COR-L47 (cell line): Measurements from ENCODE around the gene SDCBP2.

Experiments
- DNase-seq: peaks from one replicate; lab custom pipeline; 2025; lab: John Stamatoyannopoulos, UW

Gene SDCBP2

GRCh38 chr20:1273366-1273765, 55.6 kb downstream of the SDCBP2 start:
- no peak for DNase-seq

- no peak for DNase-seq
These were observed 56.4 kb downstream of the SDCBP2 start for GRCh38 chr20:1272368-1273100.

GRCh38 chr20:1269850-1270249, 59.1 kb downstream of the SDCBP2 start:
- no peak for DNase-seq

- DNase-seq, result no peak
These were observed 59.7 kb downstream of the SDCBP2 start for GRCh38 chr20:1269235-1269634.

- no peak for DNase-seq
These were observed 61.0 kb downstream of the SDCBP2 start for GRCh38 chr20:1267809-1268374.

- DNase-seq, result no peak
These were observed 61.8 kb downstream of the SDCBP2 start for GRCh38 chr20:1267161-1267560.

GRCh38 chr20:1266167-1266973, 62.6 kb downstream of the SDCBP2 start, which contains the start of gene SNPH:
Gene SNPH (plus strand): TSS chr20:1266294. CDS start chr20:1296240, 29,946 bp downstream.
- peak; percentile 40 for DNase-seq

- no peak for DNase-seq
These were observed 63.1 kb downstream of the SDCBP2 start for GRCh38 chr20:1265916-1266166.

GRCh38 chr20:1265226-1265915, 63.6 kb downstream of the SDCBP2 start:
- no peak for DNase-seq

GRCh38 chr20:1264727-1265126, 64.2 kb downstream of the SDCBP2 start:
- no peak for DNase-seq

GRCh38 chr20:1263853-1264252, 65.1 kb downstream of the SDCBP2 start:
- DNase-seq, result no peak
